ENCODE measurements around the gene CPNE7.
A peak's percentile ranks its signal among the peaks of the same experiment; 100 is the strongest.

CPNE7 gene

GRCh38 chr16:89602952-89603590, 27.5 kb downstream of the CPNE7 start:
- DNase-seq (ENCODE audit: low read depth in 3 of 3) = no peak

GRCh38 chr16:89604764-89605163, 29.2 kb downstream of the CPNE7 start:
- no peak for DNase-seq (ENCODE audit: low read depth in 3 of 3)

- no peak for DNase-seq (ENCODE audit: low read depth in 3 of 3)
Measured at GRCh38 chr16:89605186-89605970, 29.8 kb downstream of the CPNE7 start.

GRCh38 chr16:89606006-89606405, 30.4 kb downstream of the CPNE7 start:
- DNase-seq (ENCODE audit: low read depth in 3 of 3) = no peak

- DNase-seq (ENCODE audit: low read depth in 3 of 3) = no peak
Measured at GRCh38 chr16:89607453-89607852, 31.9 kb downstream of the CPNE7 start.

- DNase-seq (ENCODE audit: low read depth in 3 of 3) = no peak
Measured at GRCh38 chr16:89607937-89608740, 32.6 kb downstream of the CPNE7 start.

- DNase-seq (ENCODE audit: low read depth in 3 of 3) = no peak
Measured at GRCh38 chr16:89610108-89610453, 34.5 kb downstream of the CPNE7 start.

GRCh38 chr16:89612415-89613166, 37.0 kb downstream of the CPNE7 start:
- no peak for DNase-seq (ENCODE audit: low read depth in 3 of 3)

- DNase-seq (ENCODE audit: low read depth in 3 of 3) = no peak
Measured at GRCh38 chr16:89613231-89613953, 37.8 kb downstream of the CPNE7 start, which contains the start of gene DPEP1. TSS of gene DPEP1 (plus strand) at chr16:89613642. CDS start at chr16:89630411, 16,769 bp downstream.

- no peak for DNase-seq (ENCODE audit: low read depth in 3 of 3)
Measured at GRCh38 chr16:89613954-89614459, 38.4 kb downstream of the CPNE7 start.

- no peak for DNase-seq (ENCODE audit: low read depth in 3 of 3)
Measured at GRCh38 chr16:89615176-89615575, 39.6 kb downstream of the CPNE7 start.

- DNase-seq (ENCODE audit: low read depth in 3 of 3) = peak in 1 of 3 donors; percentile 52
Measured at GRCh38 chr16:89615596-89616090, 40.1 kb downstream of the CPNE7 start.

- no peak for DNase-seq (ENCODE audit: low read depth in 3 of 3)
Measured at GRCh38 chr16:89616623-89617022, 41.1 kb downstream of the CPNE7 start.

- DNase-seq (ENCODE audit: low read depth in 3 of 3) = no peak
Measured at GRCh38 chr16:89617036-89617435, 41.5 kb downstream of the CPNE7 start.

- no peak for DNase-seq (ENCODE audit: low read depth in 3 of 3)
Measured at GRCh38 chr16:89618109-89618998, 42.8 kb downstream of the CPNE7 start.

GRCh38 chr16:89619840-89620239, 44.3 kb downstream of the CPNE7 start:
- DNase-seq (ENCODE audit: low read depth in 3 of 3) = no peak

GRCh38 chr16:89620406-89620841, 44.9 kb downstream of the CPNE7 start:
- DNase-seq (ENCODE audit: low read depth in 3 of 3) = no peak

GRCh38 chr16:89621136-89621697, 45.7 kb downstream of the CPNE7 start:
- DNase-seq (ENCODE audit: low read depth in 3 of 3) = no peak

GRCh38 chr16:89621698-89622409, 46.3 kb downstream of the CPNE7 start:
- no peak for DNase-seq (ENCODE audit: low read depth in 3 of 3)
